ENCODE measurements around the gene DSTYK.

Gene DSTYK

DNA sequence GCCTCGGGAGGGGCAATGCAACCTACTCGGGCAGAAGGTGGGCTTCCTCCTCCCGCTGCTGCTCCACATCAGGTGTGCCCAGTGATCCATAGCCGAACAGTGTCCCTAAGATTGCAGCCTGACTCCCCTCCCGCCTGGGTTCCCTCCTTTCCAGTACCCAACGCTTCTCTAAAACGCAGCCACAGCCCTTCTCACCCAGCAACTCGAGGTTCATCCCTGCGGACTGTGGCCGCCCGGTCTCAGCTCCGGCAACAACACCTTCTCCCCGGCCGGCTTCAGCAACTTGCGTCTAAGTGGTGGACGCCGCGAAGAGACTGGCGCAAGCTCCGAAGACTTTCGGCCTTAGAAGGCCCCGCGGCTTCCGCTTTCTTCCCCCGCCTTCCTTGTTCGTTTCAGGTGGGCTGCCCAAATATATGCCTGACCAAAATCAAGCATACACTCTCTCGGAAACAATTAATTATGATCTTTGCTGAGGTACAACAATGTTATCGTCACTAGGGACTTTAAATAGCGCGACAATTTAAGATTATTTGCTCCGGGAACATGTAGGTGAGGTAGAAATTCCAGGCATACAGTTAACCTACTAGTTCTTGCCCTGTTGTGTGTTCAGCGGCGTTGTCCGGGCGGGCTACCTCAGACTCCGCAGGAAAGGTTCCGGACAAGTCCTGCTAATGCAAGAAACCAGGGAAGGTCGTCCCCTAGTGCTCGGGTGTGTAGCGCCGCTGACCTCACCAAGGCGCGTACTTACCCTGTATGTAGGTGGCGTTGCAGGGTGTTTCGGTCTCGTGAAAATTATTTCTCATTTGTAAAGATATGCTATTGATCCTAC lies 89.6 kb downstream of the DSTYK start, which contains the start of gene RBBP5:
Gene RBBP5 (minus strand): TSS at position 319 of the 829 bp plus-strand sequence. CDS start 105 bp downstream, at position 214.
- peak; percentile 94 for DNase-seq

DNA sequence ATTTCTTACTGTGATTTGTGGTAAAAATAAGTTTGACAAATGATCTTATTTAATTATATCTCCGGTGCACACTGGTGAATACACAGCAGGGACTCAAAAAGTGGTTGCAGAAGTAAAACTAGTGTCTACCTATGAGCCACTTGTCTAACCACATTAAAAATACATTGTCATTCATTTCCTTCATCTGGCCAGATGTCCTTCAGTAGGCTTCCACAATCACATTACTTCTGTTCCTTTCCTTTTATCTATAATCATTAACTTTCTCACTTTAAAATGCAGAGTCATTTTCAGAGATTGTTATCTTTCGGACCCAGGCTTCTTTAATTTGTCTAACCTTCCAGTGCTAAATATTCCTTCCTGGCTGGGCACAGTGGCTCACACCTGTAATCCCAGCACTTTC lies 92.8 kb downstream of the DSTYK start:
- no peak for DNase-seq

DNA sequence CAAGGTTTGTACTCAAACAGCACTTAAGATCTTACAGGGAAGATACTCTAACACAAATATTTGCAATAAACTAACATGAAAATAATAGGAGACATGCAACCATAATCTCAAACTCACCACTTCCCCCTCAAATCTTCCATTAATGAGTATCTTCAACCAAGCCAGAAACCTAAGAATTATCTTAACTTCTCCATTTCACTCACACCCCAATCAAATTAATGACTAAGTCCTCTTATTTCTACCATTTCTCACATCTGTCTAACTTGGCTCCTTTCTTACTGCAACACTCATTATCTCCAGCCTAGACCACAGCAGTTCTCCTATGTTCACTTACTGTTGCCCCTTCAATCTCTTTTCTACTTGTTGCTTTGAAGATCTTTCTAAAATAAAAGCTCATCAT lies 100.1 kb downstream of the DSTYK start:
- DNase-seq = no peak

DNA sequence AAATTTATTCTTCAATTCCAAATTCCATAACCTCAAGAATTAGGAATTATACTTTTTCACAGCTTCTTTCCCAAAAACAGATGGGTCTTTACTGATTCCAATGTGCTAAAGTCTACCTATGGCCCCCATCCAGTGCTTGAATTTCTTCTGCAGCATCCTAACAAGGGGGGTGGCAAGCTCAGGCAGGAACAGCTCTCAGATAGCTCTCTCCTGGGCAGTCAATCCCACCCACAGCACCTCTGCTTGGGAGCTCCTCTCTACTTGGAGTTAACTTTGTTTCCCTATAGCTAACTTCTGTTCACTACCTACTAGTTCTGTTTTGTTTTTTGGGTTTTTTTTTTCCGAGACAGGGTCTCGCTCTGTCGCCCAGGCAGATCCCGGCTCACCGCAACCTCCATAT lies 101.8 kb downstream of the DSTYK start:
- no peak for DNase-seq

DNA sequence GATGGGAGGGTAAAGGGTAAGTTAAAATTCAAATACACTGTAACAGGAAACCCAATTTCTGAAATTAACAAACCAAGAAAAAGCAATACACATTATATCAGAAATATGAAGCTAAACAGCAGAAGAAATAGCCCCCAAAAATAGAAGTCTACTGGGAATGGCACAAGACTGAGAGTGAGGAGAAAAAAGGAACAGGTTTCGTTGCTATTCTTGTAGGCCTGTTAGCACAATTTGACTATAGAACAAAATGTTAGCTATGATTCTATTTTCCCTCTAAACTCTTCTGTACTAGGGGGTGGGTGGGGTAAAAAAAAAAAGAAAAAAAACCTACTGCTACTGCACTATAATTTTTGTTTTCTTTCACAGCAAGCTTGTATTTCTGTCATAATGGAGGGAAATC lies 102.2 kb downstream of the DSTYK start:
- DNase-seq = no peak

DNA sequence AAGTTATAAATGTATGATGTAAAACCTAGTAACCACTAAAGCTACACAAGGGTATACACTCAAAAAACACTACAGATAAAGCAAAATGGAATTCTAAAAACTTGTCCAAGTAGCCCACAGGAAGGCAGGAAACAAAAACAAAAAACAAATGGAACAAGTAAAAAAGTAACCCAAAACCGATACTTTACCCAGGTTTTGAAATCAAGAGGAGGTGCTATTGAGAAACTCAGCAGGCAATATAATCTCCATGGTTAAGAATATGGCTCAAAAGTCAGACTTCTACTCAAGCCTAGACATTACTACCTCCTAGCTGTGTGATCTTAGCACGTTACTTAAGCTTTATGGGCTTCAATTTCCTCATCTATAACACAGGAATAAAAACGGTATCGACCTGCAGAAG lies 103.0 kb downstream of the DSTYK start:
- no peak for DNase-seq

DNA sequence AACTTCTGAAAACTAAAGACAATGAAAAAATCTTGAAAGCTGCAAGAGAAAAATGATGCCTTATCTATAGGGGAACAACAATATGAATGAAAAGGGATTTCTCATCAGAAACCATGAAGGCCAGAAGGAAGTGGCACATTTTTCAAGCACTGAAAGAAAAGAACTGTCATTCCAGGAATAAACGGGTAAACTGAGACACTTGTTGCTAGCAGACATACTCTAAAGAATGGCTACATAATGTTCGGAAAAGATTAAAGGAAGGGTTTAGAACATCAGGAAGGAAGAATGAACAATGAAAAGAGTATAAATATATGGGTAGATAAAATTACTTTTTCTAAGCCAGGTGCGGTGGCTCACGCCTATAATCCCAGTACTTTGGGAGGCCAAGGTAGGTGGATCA lies 104.2 kb downstream of the DSTYK start:
- DNase-seq = no peak

DNA sequence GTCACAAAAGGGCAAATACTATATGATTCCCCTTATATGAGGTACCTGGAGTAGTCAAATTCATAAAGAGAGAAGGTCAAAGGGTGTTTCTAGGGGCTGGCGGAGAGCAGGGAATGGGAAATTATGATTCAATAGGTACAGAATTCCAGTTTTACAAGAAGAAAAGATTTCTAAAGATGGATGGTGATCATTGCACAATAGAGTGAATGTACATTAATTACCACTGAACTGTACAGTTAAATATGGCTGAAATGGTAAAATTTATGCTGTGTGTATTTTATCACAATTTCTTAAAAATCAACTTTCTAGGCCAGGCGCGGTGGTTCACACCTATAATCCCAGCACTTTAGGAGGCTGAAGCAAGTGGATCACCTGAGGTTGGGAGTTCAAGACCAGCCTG lies 109.1 kb downstream of the DSTYK start:
- no peak for DNase-seq

DNA sequence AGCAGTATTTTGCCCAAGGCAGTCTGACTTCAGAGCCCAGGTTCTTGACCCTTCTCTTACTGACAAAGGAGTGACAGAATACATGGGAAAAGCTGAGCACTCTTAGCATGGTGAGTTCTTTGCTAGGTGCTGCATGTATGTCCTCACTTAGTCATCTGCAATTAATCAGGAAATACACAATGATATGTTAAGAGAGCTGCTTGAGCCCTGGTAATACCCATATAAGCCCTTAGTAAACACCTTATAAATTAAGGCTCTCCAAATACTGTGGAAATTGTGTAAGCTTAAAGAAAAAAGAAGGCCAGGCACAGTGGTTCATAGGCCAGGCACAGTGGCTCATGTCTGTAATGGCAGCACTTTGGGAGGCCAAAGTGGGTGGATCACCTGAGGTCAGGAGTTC lies 113.3 kb downstream of the DSTYK start:
- no peak for DNase-seq

DNA sequence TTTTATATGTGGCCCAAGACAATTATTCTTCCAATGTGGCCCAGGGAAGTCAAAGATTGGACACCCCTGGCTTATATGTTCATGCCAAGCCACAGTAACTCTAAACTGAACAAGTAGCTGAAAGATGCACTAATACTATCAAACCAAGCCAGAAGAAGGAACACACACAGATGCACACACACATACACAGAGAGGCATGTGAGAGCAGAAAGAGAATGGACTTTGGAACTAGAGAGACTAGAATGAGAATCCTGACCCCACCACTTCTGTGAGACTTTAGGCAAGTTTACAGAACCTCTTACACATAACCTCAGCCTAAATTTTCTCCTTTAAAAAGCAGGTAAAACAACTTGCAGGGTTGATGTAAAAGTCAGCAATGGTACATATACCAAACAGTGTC lies 116.1 kb downstream of the DSTYK start:
- no peak for DNase-seq

All from DMS79 (cell line).